ENCODE measurements around the gene CACNA1B. TPM values are rescaled to one million over a fixed set of nuclear protein-coding genes. Genes with fewer than 3 reads are reported as not detected.

CACNA1B gene
- total RNA-seq, 1 experiment from 2014 or later, result not detected

GRCh38 chr9:137953683-137954438, 76.3 kb downstream of the CACNA1B start:
- Mint-ChIP-seq H3K4me1 (ENCODE audit: low read depth, unreplicated experiment) (no peaks in the 10 kb centered on the region), H3K36me3 (ENCODE audit: insufficient read depth, unreplicated experiment) (no peaks in the 10 kb centered on the region), H3K27ac (ENCODE audit: unreplicated experiment) (no peak overlapping the region), H3K27me3 (ENCODE audit: unreplicated experiment) (peaks cover 40% of the 10 kb centered on the region), H3K4me3 (ENCODE audit: low read depth, unreplicated experiment) (no peak overlapping the region), H3K9me3 (ENCODE audit: low read depth, unreplicated experiment) (no peaks in the 10 kb centered on the region)
- DNase-seq, result no peak
- BruUV-seq (replicated peaks), result no TSS peak
- CTCF ChIA-PET, result interaction anchor here (0.7 kb wide), 1 partner anchor 9 kb away, joined by 3 read pairs; no protein-coding TSS in a partner anchor
- intact Hi-C loops (cut with micrococcal nuclease; ENCODE audit: unreplicated experiment), result no loop called here
- no peak for TF ChIP-seq CTCF (IDR thresholded peaks at IDR 0.05; ENCODE audit: unreplicated experiment)

- Mint-ChIP-seq H3K27me3 (ENCODE audit: unreplicated experiment) (peaks cover 39% of the 10 kb centered on the region), H3K9me3 (ENCODE audit: low read depth, unreplicated experiment) (no peaks in the 10 kb centered on the region), H3K4me1 (ENCODE audit: low read depth, unreplicated experiment) (no peaks in the 10 kb centered on the region), H3K4me3 (ENCODE audit: low read depth, unreplicated experiment) (no peak overlapping the region), H3K27ac (ENCODE audit: unreplicated experiment) (no peak overlapping the region), H3K36me3 (ENCODE audit: insufficient read depth, unreplicated experiment) (no peaks in the 10 kb centered on the region)
- intact Hi-C loops (cut with micrococcal nuclease; ENCODE audit: unreplicated experiment), result no loop called here
- TF ChIP-seq CTCF (IDR thresholded peaks at IDR 0.05; ENCODE audit: unreplicated experiment), result no peak
- BruUV-seq (replicated peaks), result no TSS peak
- CTCF ChIA-PET, result no interaction called here
- no peak for DNase-seq
Measured at GRCh38 chr9:137955224-137955570, 77.6 kb downstream of the CACNA1B start.

GRCh38 chr9:137955586-137955985, 78.0 kb downstream of the CACNA1B start:
- Mint-ChIP-seq H3K27me3 (ENCODE audit: unreplicated experiment) (peaks cover 35% of the 10 kb centered on the region), H3K4me3 (ENCODE audit: low read depth, unreplicated experiment) (no peak overlapping the region), H3K36me3 (ENCODE audit: insufficient read depth, unreplicated experiment) (no peaks in the 10 kb centered on the region), H3K9me3 (ENCODE audit: low read depth, unreplicated experiment) (no peaks in the 10 kb centered on the region), H3K27ac (ENCODE audit: unreplicated experiment) (no peak overlapping the region), H3K4me1 (ENCODE audit: low read depth, unreplicated experiment) (no peaks in the 10 kb centered on the region)
- CTCF ChIA-PET, result no interaction called here
- intact Hi-C loops (cut with micrococcal nuclease; ENCODE audit: unreplicated experiment), result no loop called here
- no peak for DNase-seq
- no TSS peak for BruUV-seq (replicated peaks)
- TF ChIP-seq CTCF (IDR thresholded peaks at IDR 0.05; ENCODE audit: unreplicated experiment), result no peak

- BruUV-seq (replicated peaks), result no TSS peak
- no peak for TF ChIP-seq CTCF (IDR thresholded peaks at IDR 0.05; ENCODE audit: unreplicated experiment)
Measured at GRCh38 chr9:137956039-137956438, 78.5 kb downstream of the CACNA1B start.

More at GRCh38 chr9:137956039-137956438, 78.5 kb downstream of the CACNA1B start:
- no peak for DNase-seq
- H3K4me1 Mint-ChIP-seq (ENCODE audit: low read depth, unreplicated experiment), result no peaks in the 10 kb centered on the region
- intact Hi-C loops (cut with micrococcal nuclease; ENCODE audit: unreplicated experiment), result no loop called here
- H3K27me3 Mint-ChIP-seq (ENCODE audit: unreplicated experiment), result peaks cover 31% of the 10 kb centered on the region
- CTCF ChIA-PET, result no interaction called here
- H3K36me3 Mint-ChIP-seq (ENCODE audit: insufficient read depth, unreplicated experiment), result no peaks in the 10 kb centered on the region
- H3K27ac Mint-ChIP-seq (ENCODE audit: unreplicated experiment), result no peak overlapping the region
- H3K9me3 Mint-ChIP-seq (ENCODE audit: low read depth, unreplicated experiment), result no peaks in the 10 kb centered on the region
- H3K4me3 Mint-ChIP-seq (ENCODE audit: low read depth, unreplicated experiment), result no peak overlapping the region
